SK-N-SH (cell line): Measurements from ENCODE around the gene STRIT1.

Experiments
- CHD2 ChIP-seq: fragments of 150-350 bp; IDR thresholded peaks from 2 replicates; pipeline ENCODE4 v1.6.1; 2018; ENCODE audit warnings: low read length; ENCODE audit not compliant: partially characterized antibody
- ELF1 ChIP-seq: IDR thresholded peaks from 2 replicates; pipeline ENCODE4 v1.4.0; 2012
- EP300 ChIP-seq, 2 experiments: IDR thresholded peaks; 2 replicates each; pipeline versions ENCODE4 v1.4.0 to v1.6.1; 2012; ENCODE audit warnings: borderline replicate concordance in 1 of 2, low read depth in 1 of 2, low read length in 1 of 2
- POLR2AphosphoS5 ChIP-seq: IDR thresholded peaks from 2 replicates; pipeline ENCODE4 v1.6.1; 2012; ENCODE audit warnings: low read depth, low read length
- RAD21 ChIP-seq: IDR thresholded peaks from 2 replicates; pipeline ENCODE4 v1.6.1; 2012; ENCODE audit warnings: mild to moderate bottlenecking, low read length
- RFX5 ChIP-seq: IDR thresholded peaks from 2 replicates; pipeline ENCODE4 v1.6.1; 2012; ENCODE audit warnings: mild to moderate bottlenecking, improper control_type of control experiment, low read length
- TEAD4 ChIP-seq: IDR thresholded peaks from 2 replicates; pipeline ENCODE4 v1.4.0; 2012; ENCODE audit warnings: mild to moderate bottlenecking, borderline replicate concordance; ENCODE audit not compliant: insufficient read depth
- TF ChIP-seq, protein P1 (sequence below): IDR thresholded peaks from 2 replicates; pipeline ENCODE4 v1.6.1; 2012; ENCODE audit warnings: mild to moderate bottlenecking, low read depth, low read length, moderate library complexity
- TF ChIP-seq, protein P2 (sequence below): fragments of 200-600 bp; sonication (generic); IDR thresholded peaks from 2 replicates; pipeline ENCODE4 v1.6.1; 2017; ENCODE audit warnings: antibody characterized with exemption, mild to moderate bottlenecking, moderate library complexity

DNA sequence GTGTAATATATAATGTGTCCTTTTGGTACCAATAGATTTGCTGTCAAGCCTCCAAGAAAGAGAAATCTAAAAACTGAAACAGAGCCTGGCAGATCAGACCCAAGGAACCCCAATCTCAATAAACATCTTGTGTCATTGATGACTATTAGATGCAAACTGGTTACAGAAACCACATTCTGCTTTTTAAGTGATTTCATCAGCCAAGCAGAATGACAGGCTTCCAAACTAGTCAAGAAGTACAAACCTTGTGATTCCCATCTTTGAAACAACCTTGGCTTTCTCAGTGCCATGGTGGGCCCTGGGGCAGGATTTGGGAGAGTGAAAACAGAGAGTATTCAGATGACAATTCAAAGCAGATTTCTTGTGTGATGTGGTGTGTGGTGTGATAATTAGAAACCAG lies 45.6 kb upstream of the STRIT1 start:
- TF ChIP-seq, protein P1, sequence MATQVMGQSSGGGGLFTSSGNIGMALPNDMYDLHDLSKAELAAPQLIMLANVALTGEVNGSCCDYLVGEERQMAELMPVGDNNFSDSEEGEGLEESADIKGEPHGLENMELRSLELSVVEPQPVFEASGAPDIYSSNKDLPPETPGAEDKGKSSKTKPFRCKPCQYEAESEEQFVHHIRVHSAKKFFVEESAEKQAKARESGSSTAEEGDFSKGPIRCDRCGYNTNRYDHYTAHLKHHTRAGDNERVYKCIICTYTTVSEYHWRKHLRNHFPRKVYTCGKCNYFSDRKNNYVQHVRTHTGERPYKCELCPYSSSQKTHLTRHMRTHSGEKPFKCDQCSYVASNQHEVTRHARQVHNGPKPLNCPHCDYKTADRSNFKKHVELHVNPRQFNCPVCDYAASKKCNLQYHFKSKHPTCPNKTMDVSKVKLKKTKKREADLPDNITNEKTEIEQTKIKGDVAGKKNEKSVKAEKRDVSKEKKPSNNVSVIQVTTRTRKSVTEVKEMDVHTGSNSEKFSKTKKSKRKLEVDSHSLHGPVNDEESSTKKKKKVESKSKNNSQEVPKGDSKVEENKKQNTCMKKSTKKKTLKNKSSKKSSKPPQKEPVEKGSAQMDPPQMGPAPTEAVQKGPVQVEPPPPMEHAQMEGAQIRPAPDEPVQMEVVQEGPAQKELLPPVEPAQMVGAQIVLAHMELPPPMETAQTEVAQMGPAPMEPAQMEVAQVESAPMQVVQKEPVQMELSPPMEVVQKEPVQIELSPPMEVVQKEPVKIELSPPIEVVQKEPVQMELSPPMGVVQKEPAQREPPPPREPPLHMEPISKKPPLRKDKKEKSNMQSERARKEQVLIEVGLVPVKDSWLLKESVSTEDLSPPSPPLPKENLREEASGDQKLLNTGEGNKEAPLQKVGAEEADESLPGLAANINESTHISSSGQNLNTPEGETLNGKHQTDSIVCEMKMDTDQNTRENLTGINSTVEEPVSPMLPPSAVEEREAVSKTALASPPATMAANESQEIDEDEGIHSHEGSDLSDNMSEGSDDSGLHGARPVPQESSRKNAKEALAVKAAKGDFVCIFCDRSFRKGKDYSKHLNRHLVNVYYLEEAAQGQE: no peak
- TF ChIP-seq POLR2AphosphoS5: no peak
- TF ChIP-seq TEAD4: no peak
- TF ChIP-seq ELF1: no peak
- no peak for TF ChIP-seq CHD2
- TF ChIP-seq, protein P2, sequence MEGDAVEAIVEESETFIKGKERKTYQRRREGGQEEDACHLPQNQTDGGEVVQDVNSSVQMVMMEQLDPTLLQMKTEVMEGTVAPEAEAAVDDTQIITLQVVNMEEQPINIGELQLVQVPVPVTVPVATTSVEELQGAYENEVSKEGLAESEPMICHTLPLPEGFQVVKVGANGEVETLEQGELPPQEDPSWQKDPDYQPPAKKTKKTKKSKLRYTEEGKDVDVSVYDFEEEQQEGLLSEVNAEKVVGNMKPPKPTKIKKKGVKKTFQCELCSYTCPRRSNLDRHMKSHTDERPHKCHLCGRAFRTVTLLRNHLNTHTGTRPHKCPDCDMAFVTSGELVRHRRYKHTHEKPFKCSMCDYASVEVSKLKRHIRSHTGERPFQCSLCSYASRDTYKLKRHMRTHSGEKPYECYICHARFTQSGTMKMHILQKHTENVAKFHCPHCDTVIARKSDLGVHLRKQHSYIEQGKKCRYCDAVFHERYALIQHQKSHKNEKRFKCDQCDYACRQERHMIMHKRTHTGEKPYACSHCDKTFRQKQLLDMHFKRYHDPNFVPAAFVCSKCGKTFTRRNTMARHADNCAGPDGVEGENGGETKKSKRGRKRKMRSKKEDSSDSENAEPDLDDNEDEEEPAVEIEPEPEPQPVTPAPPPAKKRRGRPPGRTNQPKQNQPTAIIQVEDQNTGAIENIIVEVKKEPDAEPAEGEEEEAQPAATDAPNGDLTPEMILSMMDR: no peak
- TF ChIP-seq EP300 (IDR thresholded peaks at IDR 0.05; ENCODE audit: borderline replicate concordance in 1 of 2, low read depth in 1 of 2, low read length in 1 of 2): peak in 1 of 2 experiments; percentile 39; a peak in 1 of 4 replicates
- TF ChIP-seq RFX5: no peak
- TF ChIP-seq RAD21: no peak
